Upper lobe of right lung (tissue), 1 donor: ENCODE data around the gene SLC22A5. TPM values are rescaled to one million over a fixed set of nuclear protein-coding genes. Genes with fewer than 3 reads are reported as not detected.
A peak's percentile ranks its signal among the peaks of the same experiment; 100 is the strongest.

Experiments used
- ATAC-seq: fragments of 200-7000 bp; cut with Tn5 transposase; one replicate; pipeline ENCODE4 v1.9.1; 2020; ENCODE audit warnings: mild to moderate bottlenecking, moderate library complexity
- DNase-seq: peaks from one replicate; pipeline ENCODE4 v3.0.0-alpha.2; 2020
- H3K27ac ChIP-seq: fragments of 200-600 bp; one replicate; pipeline ENCODE4 v1.8.0; 2022
- H3K27me3 ChIP-seq: fragments of 200-600 bp; one replicate; pipeline ENCODE4 v1.8.0; 2022; ENCODE audit warnings: mild to moderate bottlenecking
- H3K36me3 ChIP-seq: fragments of 200-600 bp; one replicate; pipeline ENCODE4 v1.8.0; 2022
- H3K4me1 ChIP-seq: fragments of 200-600 bp; one replicate; pipeline ENCODE4 v1.8.0; 2022
- H3K4me3 ChIP-seq: fragments of 200-600 bp; one replicate; pipeline ENCODE4 v1.8.0; 2022; ENCODE audit warnings: mild to moderate bottlenecking
- H3K9me3 ChIP-seq: fragments of 200-600 bp; one replicate; pipeline ENCODE4 v1.8.0; 2022
- CTCF ChIP-seq: fragments of 200-600 bp; IDR thresholded peaks from one replicate; pipeline ENCODE4 v1.8.0; 2022; ENCODE audit warnings: antibody characterized with exemption
- intact Hi-C: fragments of 100-400 bp; cut with DNase I; formaldehyde crosslinking; loops from one replicate; pipeline ENCODE4 v1.11.0; 2022
- total RNA-seq: library from RNA; stranded (reverse); fragmentation: NEBNext Ultra II Directional; extraction: Animal tissue kit (Norgen Biotek cat#: 25700); gene quantifications from one replicate; pipeline ENCODE4 v1.2.1, GENCODE V29; 2021
- donor health status: DM: no; HTN: yes; CAD: no; lungs with severe emphysema.

The SLC22A5 gene
- total RNA-seq, 1 donor from 2014 or later: 10.2 TPM

GRCh38 chr5:132358775-132359174 is 10.7 kb upstream of the SLC22A5 start:
- intact Hi-C loops: no loop called here
- no peak for TF ChIP-seq CTCF
- H3K27me3 ChIP-seq: no peaks in the 10 kb centered on the region

GRCh38 chr5:132362086-132362485 is 7.4 kb upstream of the SLC22A5 start:
- ATAC-seq (no peak), DNase-seq (no peak)
- Histone ChIP-seq H3K36me3 (no peaks in the 10 kb centered on the region), H3K9me3 (no peaks in the 10 kb centered on the region), H3K4me1 (no peaks in the 10 kb centered on the region), H3K27ac (no peak overlapping the region), H3K27me3 (no peaks in the 10 kb centered on the region), H3K4me3 (no peak overlapping the region)
- intact Hi-C loops: no loop called here
- TF ChIP-seq CTCF: no peak

More at GRCh38 chr5:132358775-132359174, 10.7 kb upstream of the SLC22A5 start:
- Histone ChIP-seq H3K36me3 (no peaks in the 10 kb centered on the region), H3K27ac (no peak overlapping the region), H3K4me3 (no peak overlapping the region), H3K9me3 (no peaks in the 10 kb centered on the region), H3K4me1 (peaks cover 5% of the 10 kb centered on the region)
- no peak for DNase-seq
- no peak for ATAC-seq

GRCh38 chr5:132363431-132364112 is 5.9 kb upstream of the SLC22A5 start:
- H3K27me3 ChIP-seq: no peaks in the 10 kb centered on the region
- H3K9me3 ChIP-seq: no peaks in the 10 kb centered on the region
- H3K36me3 ChIP-seq: no peaks in the 10 kb centered on the region
- ATAC-seq (no peak), DNase-seq (no peak)
- no peak overlapping the region for H3K4me3 ChIP-seq
- no peak overlapping the region for H3K27ac ChIP-seq
- H3K4me1 ChIP-seq: no peaks in the 10 kb centered on the region
- no peak for TF ChIP-seq CTCF
- intact Hi-C loops: no loop called here

GRCh38 chr5:132364319-132364718 is 5.2 kb upstream of the SLC22A5 start:
- Histone ChIP-seq H3K9me3 (no peaks in the 10 kb centered on the region), H3K4me1 (no peaks in the 10 kb centered on the region), H3K27me3 (no peaks in the 10 kb centered on the region), H3K4me3 (no peak overlapping the region), H3K27ac (no peak overlapping the region), H3K36me3 (no peaks in the 10 kb centered on the region)
- ATAC-seq (peak; percentile 77), DNase-seq (no peak)
- TF ChIP-seq CTCF: no peak
- intact Hi-C loops: no loop called here

- Histone ChIP-seq H3K27ac (no peak overlapping the region), H3K9me3 (no peaks in the 10 kb centered on the region), H3K4me1 (peaks cover 1% of the 10 kb centered on the region), H3K36me3 (no peaks in the 10 kb centered on the region), H3K27me3 (no peaks in the 10 kb centered on the region), H3K4me3 (no peak overlapping the region)
- peak; percentile 17 for DNase-seq
- no peak for ATAC-seq
- intact Hi-C loops: no loop called here
- TF ChIP-seq CTCF: no peak
Measured at GRCh38 chr5:132365213-132365612, 4.3 kb upstream of the SLC22A5 start.

- H3K27me3 ChIP-seq: no peaks in the 10 kb centered on the region
- TF ChIP-seq CTCF: no peak
- no peak overlapping the region for H3K27ac ChIP-seq
- H3K36me3 ChIP-seq: no peaks in the 10 kb centered on the region
- ATAC-seq (no peak), DNase-seq (peak; percentile 32)
- H3K4me3 ChIP-seq: peak overlapping the region; percentile 75
- H3K4me1 ChIP-seq: peaks cover 21% of the 10 kb centered on the region
- intact Hi-C loops: no loop called here
- H3K9me3 ChIP-seq: no peaks in the 10 kb centered on the region
Measured at GRCh38 chr5:132368186-132368585, 1.3 kb upstream of the SLC22A5 start.
